Measurements from ENCODE around the gene ABTB2.
A peak's percentile ranks its signal among the peaks of the same experiment; 100 is the strongest.
"Not testable (repeated sequence)": the region's sequence is repeated elsewhere in the genome, so short reads cannot be mapped to it uniquely, and the experiment has no call there.

Gene ABTB2

DNA sequence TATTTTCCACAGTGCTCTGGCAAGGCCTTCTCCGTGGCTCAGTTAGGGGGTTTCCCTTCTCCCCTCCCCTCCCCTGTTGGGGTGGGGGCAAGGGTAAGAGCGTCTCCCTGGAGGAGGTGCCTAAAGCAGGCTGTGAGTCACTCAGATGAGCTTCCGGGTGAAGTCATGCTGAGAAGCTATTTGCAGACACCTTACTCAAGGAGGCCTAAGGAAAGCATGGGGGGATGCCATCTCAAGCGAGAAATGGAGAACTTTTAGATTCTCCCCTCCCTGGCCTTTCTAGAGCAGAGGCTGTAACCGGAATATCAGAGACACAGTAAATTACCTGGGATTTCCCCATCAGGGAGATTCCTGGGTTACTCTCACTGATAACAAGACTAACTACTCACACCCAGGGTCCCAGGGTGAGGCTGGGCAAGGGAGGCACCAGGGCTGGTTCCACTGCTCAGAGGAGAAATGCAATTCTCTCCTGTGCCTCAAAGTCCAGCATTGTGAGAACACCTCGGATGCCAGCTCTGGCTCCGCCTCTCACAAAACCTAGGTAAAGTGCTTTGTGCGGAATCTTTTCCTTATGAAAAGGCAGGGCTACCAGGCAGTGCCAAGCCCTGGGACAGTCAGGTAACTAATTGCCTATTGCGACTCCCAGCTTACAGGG lies 123.6 kb downstream of the ABTB2 start:
- peak; percentile 35 for DNase-seq

DNA sequence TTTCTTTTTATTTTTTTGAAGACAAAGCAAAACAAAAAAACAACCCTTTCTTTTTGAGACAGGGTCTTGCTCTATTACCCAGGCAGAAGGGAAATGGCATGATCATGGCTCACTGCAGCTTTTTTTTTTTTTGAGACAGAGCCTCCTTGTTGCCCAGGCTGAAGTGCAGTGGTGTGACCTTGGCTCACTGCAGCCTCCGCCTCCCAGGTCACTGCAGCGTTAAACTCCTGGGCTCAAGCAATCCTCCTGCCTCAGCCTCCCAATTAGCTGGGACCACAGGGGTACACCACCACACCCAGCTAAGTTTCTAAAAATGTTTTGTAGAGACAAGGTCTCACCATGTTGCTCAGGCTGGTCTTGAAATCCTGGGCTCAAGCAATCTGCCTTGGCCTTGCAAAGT lies 124.6 kb downstream of the ABTB2 start:
- DNase-seq = no peak

DNA sequence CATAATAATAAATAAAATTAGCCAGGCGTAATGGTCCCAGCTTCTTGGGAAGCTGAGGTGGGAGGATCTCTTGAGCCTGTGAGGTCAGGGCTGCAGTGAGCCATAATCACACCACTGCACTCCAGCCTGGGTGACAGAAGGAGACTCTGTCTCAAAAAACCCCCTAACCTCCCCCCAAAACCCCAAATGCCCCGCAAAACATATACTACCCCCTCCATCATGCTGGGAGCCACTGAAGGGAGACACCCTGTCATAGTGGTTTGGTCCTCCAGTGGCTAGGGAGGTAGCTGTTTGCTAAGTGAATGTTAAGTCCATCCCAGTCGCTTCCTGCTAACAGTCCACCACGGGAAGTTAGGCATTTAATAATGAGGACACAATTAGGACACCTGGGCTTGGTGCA lies 125.0 kb downstream of the ABTB2 start:
- DNase-seq = no peak

DNA sequence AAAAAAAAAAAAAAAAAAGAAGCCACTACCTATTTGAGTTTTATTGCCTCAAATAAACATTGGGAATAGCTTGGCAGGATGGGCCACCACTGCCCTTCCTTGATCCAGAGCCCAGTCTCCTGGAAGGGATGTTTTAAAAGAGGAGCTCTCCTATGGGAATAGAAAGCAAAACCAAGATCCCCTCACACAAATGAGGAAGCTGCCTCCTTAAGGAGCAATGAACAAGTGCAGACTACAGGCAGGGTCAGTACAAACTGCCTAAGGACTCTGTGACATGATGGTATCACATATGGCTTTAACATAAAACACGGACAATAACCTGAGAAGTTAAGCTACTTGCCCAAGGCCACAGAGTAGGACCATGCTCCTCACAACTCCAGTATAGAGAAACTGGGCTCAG lies 131.6 kb downstream of the ABTB2 start:
- no peak for DNase-seq

DNA sequence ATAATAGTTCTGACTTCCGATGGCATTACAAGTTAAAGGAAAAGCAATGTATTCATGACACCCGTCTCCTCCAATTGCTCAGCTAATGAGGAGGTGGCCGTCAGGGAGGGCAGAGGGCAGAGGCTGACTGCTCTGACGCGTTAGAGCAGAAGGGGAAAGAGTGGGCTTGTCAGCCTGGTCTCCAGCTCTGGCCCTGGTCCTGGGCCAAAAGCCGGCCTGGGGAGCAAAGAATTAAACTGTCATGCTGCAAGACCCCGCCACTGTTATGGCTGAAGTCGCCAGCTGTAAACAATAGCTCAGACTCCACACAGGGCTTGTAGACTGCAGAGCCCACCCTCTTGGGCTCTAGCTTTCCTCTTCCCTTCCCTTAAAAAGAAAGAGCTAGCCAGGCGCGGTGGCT lies 132.7 kb downstream of the ABTB2 start:
- DNase-seq = no peak

- no peak for DNase-seq
These were observed 133.3 kb downstream of the ABTB2 start for GRCh38 chr11:34224434-34224966.

- DNase-seq = no peak
These were observed 133.9 kb downstream of the ABTB2 start for GRCh38 chr11:34223907-34224306.

DNA sequence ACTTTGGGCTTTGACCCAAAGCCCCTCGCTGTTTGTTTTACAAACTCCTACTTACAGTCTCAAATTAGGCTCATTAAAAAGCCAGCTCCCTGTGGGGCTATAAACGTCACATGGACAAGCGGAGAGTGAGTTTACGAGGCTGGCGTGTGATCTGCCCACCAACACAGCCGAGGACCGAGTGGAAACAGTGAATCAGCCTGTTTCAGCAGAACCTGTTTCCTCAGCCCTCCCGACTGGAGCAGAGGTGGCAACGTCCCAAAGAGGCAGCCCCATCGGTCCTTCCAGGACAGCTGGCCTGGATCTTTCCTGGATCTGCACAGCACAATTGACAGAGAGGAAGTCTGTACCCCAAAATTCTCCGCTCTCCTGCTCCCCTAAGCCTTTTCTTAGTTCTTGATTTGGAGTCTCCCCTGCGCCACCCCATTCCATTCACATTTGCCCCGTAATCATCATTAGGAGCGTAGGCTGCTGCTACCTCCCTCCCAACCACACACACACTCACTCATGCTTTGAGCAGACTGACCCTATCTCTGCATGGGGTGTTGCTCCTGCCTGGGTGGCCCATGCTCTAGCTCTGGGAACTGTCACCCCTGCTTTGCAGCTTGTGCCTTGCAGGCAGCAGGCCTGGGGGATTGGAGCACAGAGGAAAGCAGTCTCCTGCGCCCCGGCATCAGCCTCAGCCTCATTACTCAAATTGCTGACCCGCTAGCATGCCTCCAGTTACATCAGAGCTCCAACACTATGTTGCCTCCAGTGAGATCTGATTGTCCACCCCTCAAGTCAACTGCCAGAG lies 134.6 kb downstream of the ABTB2 start:
- DNase-seq = no peak

DNA sequence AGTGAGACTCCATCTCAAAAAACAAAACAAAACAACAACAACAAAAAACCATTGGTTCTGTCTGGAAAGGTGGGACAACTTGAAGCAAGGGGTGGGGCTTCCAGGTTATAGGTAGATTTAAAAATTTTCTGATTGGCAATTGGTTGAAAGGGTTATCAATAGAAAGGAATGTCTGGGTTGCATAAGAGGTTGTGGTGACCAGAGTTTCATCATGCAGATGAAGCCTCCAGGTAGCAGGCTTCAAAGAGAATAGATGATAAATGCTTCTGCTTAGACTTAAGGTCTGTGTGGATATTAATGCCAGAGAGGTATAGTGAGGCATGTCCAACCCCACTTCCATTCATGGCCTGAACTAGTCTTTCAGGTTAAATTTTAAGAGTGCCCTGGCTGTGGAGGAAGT lies 135.8 kb downstream of the ABTB2 start:
- no peak for DNase-seq

GRCh38 chr11:34219941-34220370 lies 137.9 kb downstream of the ABTB2 start:
- no peak for DNase-seq

DNA sequence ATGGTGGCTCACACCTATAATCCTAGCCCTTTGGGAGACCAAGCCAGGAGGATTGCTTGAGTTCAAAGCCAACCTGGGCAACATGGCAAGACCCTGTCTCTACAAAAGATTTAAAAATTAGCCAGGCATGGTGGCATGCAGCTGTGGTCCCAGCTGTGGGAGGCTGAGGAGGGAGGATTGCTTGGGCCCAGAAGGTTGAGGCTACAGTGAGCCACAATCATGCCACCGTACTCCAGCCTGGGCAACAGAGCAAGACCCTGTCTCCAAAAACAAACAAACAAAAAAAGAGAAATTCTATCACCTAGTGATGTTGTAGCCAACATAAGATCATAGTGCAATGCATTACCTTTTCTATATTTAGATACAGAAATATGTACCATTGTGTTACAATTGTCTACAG lies 138.5 kb downstream of the ABTB2 start:
- no peak for DNase-seq

DNA sequence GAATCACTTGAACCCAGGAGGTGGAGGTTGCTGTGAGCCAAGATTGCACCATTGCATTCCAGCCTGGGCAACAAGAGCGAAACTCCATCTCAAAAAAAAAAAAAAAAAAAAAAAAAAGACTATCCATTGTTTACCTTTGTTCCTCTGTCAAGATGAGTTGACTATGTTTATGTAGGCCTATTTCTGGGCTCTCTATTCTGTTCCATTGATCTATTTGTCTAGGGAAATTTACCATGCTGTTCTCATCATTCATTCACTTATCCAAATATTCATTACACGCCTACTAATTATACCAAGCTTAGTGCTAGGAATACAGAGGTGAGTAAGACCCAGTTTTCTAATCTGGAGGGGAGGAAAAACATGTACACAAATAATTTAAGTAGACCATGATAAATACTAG lies 139.1 kb downstream of the ABTB2 start:
- DNase-seq = not testable (repeated sequence)

GRCh38 chr11:34218067-34218466 lies 139.7 kb downstream of the ABTB2 start:
- DNase-seq = no peak

GRCh38 chr11:34216706-34217105 lies 141.1 kb downstream of the ABTB2 start:
- DNase-seq = no peak

- no peak for DNase-seq
These were observed 141.9 kb downstream of the ABTB2 start for GRCh38 chr11:34215806-34216453.

DNA sequence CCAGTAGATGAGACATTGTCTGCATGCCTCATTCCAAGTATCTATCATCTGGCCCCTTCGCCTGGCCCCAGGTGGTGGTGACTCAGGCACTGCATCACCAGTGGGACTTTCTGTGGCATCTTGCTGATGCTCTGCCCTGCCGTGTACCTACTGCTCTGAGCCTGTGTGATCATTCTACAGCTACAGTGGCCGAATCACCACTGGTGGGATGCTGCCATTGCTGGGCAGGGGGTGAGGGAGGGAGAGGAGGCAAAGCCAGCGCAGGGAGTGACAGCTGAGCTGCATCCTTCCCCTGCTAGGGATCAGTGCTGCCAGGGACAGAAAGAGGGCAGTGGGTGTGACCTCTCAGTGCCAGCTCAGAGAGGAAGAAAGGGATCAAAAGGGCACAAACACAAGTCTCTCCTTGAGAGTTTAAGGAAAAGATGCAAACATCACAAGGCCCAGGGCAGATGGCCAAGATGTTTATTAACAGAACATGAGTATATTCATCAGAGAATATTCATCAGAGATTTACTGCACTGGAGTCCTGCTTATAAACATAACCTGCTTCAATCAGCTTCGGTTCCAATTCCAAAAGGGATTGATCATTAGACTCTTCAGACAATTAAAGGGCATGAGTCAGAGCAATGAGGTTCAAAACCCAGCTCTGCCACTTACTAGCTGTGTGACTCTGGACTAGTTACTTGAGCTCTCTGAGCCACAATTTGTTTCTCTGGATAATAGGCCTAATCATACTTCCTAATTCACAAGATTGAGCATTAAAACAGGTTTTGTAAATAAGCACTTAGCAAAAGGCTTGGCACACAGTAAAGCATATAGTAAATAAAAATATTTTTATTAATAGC lies 142.6 kb downstream of the ABTB2 start:
- DNase-seq = no peak

DNA sequence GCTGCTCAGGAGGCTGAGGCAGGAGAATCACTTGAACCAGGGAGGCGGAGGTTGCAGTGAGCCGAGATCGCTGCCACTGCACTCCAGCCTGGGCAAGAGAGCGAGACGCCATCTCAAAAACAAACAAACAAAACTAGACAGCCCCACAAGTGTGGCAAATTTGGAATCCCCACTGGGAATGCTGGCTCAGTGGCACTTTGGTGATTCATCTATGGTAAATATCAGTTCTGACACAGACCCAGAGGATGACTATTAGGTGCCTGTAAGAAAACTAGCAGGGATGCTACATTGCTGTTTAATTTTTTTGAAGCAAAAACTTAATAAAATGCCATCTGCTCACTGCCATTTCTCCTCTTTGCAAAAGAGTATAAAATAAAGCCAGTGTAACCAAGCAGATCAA lies 144.4 kb downstream of the ABTB2 start:
- no peak for DNase-seq

GRCh38 chr11:34212566-34212965 lies 145.2 kb downstream of the ABTB2 start:
- no peak for DNase-seq

DNA sequence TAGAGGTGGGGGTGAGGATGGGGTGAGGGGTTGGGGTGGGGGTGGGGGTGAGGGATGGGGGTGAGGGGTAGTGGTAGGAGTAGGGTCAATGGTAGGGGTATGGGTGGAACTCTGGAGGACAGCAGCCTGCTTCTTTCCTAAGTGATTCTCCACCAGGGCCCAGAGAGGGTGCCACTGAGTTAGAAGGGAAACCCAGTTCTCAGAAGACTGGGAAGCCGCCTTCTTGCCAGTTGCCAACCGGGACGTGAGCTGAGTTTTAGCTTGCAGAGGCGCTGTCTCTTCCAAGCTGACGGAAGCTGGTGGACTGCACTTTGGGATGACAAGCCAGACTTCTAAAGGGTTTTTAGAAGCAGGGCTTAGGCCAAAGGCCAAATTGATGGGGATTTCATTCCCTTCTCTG lies 148.0 kb downstream of the ABTB2 start:
- no peak for DNase-seq

DNA sequence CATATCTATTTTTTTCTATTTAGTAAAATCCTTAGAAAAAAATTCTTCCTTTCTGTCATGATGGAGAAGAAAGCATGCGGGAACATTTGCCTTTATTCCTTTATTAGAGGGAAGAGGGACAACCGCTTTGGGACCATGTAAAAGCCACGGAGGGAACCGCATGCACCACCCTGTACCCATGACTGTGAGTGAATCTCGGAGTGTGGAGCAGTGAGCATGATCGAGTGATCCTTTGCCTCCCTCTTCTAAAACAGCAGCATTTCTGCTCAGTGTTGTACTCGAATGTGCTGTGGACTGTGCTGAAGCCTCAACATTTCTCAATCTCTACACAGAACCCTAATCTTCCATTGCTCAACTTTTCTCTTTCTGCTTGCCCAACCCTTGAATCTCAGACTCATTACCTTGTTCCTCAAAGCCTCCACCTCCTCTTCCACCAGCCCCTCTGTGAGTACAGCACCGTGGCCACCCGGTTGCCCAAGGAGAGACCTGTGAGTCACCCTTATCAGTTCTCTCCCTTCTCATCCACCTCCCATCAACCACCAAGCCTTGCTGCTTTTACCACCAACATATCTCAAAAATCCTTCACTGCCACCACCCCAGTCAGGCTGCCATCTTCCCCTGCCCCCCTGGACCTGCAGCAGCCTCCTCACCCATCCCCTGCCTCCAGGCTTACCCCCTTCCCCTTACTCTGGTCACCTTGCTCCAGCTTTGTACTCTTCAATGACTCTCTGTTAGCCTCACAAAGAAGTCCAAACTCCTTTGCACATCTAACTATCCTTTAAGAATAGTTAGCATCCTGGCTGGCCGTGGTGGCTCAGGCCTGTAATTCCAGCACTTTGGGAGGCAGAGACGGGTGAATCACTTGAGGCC lies 149.3 kb downstream of the ABTB2 start:
- peak; percentile 90 for DNase-seq

- DNase-seq = no peak
These were observed 150.2 kb downstream of the ABTB2 start for GRCh38 chr11:34207487-34208180.
